Adrenal gland (tissue), 5 donors: ENCODE data around the gene RRP15.

Source experiments
- CTCF ChIP-seq, 6 experiments: fragments of 450-650 bp in 4 of 6; fragments of 200-600 bp in 2 of 6; sonication (generic) in 1 of 6; IDR thresholded peaks; 1 replicate in 5 of 6; 2 replicates in 1 of 6; pipeline versions ENCODE4 v1.5.1 to v1.8.0; 2016 to 2021; ENCODE audit warnings: antibody characterized with exemption in 6 of 6, mild to moderate bottlenecking in 2 of 6, moderate library complexity in 1 of 6
- POLR2A ChIP-seq, 2 donors: fragments of 450-650 bp; IDR thresholded peaks; one replicate each; pipeline ENCODE4 v1.6.1; 2017; ENCODE audit warnings: antibody characterized with exemption in 2 of 2, mild to moderate bottlenecking in 2 of 2, moderate library complexity in 1 of 2
- donor health status: DM: no; HTN: no; CAD: no.

- no peak for TF ChIP-seq POLR2A (IDR thresholded peaks at IDR 0.05)
- no peak for TF ChIP-seq CTCF (IDR thresholded peaks at IDR 0.05)
Measured at GRCh38 chr1:218242171-218242570, 42.9 kb upstream of the RRP15 start.
